Stimulated activated CD8-positive, alpha-beta memory T cell treated with anti-CD3 and anti-CD28 coated beads, Interleukin-4, amount 100 ng/mL, for 48 hours (primary cell): ENCODE measurements around the gene BRDT.
"Not testable (repeated sequence)": the region's sequence is repeated elsewhere in the genome, so short reads cannot be mapped to it uniquely, and the experiment has no call there.

Experiments used
- DNase-seq: peaks from one replicate; pipeline ENCODE4 v3.0.0-alpha.2; 2020

The BRDT gene

GRCh38 chr1:91997607-91998195, 48.5 kb downstream of the BRDT start:
- DNase-seq = peak; percentile 44

DNA sequence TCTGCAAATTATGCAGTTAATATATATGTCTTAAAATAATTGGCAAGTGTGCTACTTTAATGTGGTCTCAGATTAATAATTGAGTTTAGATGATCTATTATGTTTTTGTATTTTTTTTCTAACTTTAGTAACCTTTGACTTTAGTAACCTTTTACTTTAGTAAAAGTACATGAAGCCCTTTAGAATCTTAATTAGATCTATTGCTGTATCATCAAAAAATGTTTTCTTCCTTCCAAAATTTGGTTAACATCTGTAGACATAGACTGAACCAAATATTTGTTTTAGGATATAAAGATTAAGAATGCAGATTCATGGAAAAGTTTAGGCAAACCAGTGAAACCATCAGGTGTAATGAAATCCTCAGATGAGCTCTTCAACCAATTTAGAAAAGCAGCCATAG, 54.9 kb downstream of the BRDT start:
- no peak for DNase-seq

DNA sequence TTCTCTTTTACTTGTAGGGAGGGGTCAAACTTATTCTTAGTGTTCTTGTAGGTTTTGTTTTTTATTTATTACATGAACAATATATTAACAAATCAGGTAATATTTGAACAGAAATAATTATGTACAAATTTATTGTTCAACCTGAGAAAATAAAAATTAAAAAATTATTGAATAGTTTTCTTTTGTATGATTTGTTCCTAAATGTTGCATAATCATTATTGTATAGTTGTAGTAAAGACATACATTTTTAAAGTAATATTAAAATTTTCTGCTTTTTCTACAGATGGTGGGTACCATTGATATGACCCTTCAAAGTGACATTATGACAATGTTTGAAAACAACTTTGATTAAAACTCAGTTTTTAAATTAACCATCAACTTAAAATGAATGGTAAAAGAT, 64.7 kb downstream of the BRDT start:
- DNase-seq = no peak

- DNase-seq = no peak
Measured at GRCh38 chr1:92016720-92017316, 67.6 kb downstream of the BRDT start.

- DNase-seq = no peak
Measured at GRCh38 chr1:92017656-92018055, 68.5 kb downstream of the BRDT start.

DNA sequence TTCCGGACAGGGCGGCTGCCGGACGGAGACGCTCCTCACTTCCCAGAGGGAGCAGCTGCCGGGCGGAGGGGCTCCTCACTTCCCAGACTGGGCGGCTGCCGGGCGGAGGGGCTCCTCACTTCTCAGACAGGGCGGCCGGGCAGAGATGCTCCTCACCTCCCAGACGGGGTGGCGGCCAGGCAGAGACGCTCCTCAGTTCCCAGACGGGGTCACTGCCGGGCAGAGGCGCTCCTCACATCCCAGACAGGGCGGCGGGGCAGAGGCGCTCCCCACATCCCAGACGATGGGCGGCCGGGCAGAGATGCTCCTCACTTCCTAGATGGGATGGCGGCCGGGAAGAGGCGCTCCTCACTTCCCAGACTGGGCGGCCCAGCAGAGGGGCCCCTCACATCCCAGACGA, 76.8 kb downstream of the BRDT start:
- DNase-seq = not testable (repeated sequence)

GRCh38 chr1:92026806-92027205, 77.6 kb downstream of the BRDT start:
- DNase-seq = no peak

DNA sequence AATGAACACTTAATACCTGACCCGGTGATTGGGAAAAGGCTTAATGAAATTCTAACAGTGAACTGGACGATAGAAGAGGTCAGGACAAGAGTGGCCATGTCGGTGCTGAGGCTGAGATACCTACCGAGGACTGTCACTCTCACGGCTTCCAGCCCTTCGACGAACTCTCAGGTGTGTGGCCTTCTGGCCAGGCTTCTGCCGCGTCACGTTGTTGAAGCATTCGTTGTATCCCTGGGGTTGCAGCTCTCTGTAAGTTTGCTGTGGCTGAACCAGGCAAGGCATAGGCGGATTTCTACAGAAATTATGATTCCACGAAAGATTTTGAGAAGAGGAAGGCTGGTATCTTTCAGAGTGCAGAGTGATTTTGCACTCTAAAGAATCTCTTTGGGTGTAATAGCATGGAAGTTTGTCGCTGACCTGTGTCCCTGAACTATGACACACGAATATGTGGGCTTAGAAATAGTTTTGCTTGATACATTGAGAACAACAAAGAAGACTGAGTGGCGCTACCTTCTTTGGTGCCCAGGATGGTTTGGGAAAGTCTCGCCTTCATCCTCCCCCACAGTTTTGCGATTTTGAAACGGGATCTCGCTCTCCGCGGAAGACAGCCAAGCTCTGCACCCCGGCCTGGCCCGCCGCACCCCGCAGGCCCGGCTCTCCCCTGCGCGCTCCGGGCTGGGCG, 80.2 kb downstream of the BRDT start:
- no peak for DNase-seq

DNA sequence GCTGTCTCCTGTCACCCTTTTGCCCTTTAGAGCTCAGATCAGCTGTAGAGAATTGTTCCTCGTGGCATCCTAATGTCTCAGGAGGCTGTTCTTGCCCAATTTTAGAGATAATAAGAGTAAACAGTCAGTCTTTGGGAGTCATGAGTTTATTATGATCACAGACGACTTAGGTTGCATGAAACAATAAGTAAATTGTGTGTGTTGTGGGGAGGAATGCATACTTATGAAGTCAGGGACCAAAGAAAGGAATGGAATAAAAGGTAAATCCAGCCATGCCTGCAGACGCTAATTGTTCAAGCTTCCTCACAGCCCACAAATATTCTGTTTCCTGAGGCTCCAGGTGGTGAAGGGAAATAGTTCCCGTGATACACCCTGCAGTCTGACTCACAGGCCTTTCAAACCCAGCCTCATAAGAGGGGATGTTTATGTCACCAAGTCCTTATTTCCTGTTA, 81.5 kb downstream of the BRDT start:
- DNase-seq = no peak

- no peak for DNase-seq
Measured at GRCh38 chr1:92031281-92032110, 82.3 kb downstream of the BRDT start.

DNA sequence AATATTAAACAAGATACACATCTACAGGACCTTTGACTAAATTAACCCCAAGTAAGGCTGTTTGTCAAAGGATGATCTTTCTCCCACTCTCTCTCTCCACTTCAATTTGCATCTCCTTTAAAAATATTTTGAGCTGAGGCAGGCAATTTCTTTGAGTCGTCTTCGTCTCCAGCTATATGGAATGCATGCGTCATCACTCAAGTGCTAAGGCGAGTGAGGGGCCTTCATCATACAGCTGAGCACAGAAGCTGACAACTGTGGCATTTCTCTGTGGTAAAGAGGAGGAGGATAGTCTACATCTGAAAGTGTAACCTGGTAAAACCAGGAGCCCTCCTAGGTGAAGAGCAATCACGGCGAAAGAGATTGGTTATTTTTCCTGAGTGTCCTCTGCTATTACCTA, 88.2 kb downstream of the BRDT start:
- no peak for DNase-seq

GRCh38 chr1:92038695-92039346, 89.6 kb downstream of the BRDT start:
- DNase-seq = no peak

DNA sequence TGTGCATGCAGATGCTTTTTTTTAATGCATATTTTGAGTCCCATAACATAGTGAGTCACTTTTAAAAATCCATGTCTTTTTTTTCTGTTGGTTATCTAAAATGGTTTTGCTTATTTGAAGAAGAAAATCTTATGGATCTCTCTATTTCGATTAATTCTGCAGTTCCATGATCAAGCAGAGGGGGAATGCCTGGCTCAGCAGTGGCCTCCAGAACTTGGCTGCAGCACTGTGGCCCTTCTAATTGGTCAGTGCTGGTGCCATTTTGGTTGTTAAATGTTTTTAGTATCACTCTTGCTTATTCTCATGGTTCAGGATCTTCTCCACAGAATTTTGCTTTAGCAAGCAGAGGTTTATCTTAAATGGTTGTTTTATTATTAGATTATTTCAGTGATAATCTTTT, 91.8 kb downstream of the BRDT start:
- DNase-seq = no peak

- DNase-seq = no peak
Measured at GRCh38 chr1:92043621-92044020, 94.4 kb downstream of the BRDT start.

DNA sequence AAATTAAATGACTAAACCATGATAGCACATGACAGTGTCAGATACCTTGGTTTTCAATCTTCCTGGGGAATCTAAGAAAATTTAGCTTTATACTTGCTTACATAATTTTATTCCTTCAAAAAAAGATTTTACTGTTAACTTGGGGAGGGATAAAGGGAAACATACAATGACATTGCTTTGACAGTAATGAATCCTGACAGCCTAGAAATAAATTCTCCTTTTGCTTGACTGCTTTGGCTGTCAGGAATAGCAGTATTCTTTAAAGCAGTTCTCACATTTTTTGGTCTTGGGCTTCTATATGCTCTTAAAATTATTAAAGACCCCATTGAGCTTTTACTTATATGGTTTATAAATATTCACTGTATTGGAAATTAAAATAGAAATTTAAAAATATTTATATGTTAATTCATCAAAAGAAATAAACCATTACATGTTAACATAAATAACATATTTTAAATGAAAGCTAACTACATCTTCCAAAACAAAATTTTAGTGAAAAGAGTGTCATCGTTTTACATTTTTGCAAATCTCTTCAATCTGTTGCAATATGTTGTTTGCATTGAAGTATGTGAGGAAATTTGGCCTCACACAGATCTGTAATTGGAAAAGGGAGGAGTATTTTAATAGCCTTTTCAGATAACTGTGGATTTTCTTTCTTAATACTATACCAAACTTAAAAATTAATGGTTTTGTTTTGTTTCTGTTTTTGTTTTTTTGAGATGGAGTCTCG, 96.7 kb downstream of the BRDT start:
- no peak for DNase-seq

DNA sequence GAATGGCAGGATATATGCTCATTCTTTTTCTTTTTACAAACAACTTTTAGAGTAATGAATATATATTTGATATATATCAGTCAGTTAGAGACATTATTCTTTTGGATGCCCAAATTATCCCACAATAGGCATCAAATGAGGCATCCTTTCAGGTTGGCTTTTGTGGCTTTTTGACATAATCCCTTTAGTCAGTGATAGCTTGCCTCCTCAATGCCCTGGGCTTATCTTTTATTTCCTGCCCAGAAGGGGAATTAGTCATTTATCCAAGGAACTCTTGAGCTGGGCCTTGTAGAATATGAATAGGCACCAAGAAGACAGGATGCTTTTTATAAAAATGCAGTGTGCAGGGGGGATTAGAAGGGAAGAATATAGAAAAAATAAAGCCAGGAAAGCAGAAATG, 102.7 kb downstream of the BRDT start:
- no peak for DNase-seq
